Ovary (tissue), 3 donors: ENCODE measurements around the gene DUOX1.

Experiments used
- EP300 ChIP-seq: sonication (generic); formaldehyde crosslinking; IDR thresholded peaks from one replicate; pipeline ENCODE4 v1.6.1; 2017; ENCODE audit warnings: antibody characterized with exemption
- TF ChIP-seq, protein P1 (sequence below), 3 donors: fragments of 450-650 bp in 2 of 3; fragments of 200-600 bp in 1 of 3; IDR thresholded peaks; one replicate each; pipeline versions ENCODE4 v1.5.1 to v1.8.0; 2016 to 2022; ENCODE audit warnings: antibody characterized with exemption in 3 of 3, mild to moderate bottlenecking in 1 of 3
- donor health status: DM: no; HTN: no; CAD: no.

DNA sequence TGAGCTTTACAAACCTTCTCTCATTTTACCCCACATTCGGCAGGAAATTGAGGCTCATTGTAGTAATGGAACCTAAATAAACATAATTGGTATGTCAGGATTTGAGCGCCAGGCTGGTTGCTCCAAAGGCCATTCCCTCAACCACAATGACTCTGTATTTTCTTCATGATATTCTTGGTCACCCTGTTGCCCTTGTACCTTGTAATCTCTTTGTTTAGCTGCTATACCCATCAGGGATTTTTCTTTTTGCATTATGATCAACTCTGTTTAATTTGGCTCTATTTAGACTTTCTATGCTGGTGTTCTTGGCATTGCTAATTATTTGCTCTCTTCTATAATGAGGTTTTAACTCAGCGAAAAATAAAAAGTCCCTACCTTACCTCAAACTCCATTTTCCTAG, 45.6 kb upstream of the DUOX1 start:
- TF ChIP-seq, protein P1, sequence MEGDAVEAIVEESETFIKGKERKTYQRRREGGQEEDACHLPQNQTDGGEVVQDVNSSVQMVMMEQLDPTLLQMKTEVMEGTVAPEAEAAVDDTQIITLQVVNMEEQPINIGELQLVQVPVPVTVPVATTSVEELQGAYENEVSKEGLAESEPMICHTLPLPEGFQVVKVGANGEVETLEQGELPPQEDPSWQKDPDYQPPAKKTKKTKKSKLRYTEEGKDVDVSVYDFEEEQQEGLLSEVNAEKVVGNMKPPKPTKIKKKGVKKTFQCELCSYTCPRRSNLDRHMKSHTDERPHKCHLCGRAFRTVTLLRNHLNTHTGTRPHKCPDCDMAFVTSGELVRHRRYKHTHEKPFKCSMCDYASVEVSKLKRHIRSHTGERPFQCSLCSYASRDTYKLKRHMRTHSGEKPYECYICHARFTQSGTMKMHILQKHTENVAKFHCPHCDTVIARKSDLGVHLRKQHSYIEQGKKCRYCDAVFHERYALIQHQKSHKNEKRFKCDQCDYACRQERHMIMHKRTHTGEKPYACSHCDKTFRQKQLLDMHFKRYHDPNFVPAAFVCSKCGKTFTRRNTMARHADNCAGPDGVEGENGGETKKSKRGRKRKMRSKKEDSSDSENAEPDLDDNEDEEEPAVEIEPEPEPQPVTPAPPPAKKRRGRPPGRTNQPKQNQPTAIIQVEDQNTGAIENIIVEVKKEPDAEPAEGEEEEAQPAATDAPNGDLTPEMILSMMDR (IDR thresholded peaks at IDR 0.05): no peak
- TF ChIP-seq EP300: no peak
